A549 (cell line): ENCODE results near the gene TPCN1. TPM values are rescaled to one million over a fixed set of nuclear protein-coding genes. Genes with fewer than 3 reads are reported as not detected.

Source experiments
- BHLHE40 ChIP-seq: IDR thresholded peaks from 2 replicates; pipeline ENCODE4 v1.6.1; 2012; ENCODE audit warnings: low read depth, low read length, inconsistent platforms
- CHD2 ChIP-seq: fragments of 150-350 bp; IDR thresholded peaks from 2 replicates; pipeline ENCODE4 v1.6.1; 2014; ENCODE audit warnings: low read length; ENCODE audit not compliant: partially characterized antibody
- CHD4 ChIP-seq: fragments of 200-600 bp; sonication (generic); IDR thresholded peaks from 2 replicates; pipeline ENCODE4 v1.6.1; 2016; ENCODE audit warnings: antibody characterized with exemption, mild to moderate bottlenecking, borderline replicate concordance
- CTCF ChIP-seq: fragments of >200 bp; sonication (Bioruptor Twin); formaldehyde crosslinking; IDR thresholded peaks from 3 replicates; pipeline ENCODE4 v1.5.1; 2016
- EHMT2 ChIP-seq: fragments of 200-600 bp; sonication (generic); IDR thresholded peaks from 2 replicates; pipeline ENCODE4 v1.6.1; 2016; ENCODE audit warnings: antibody characterized with exemption, low read depth, mild to moderate bottlenecking, moderate library complexity
- ESRRA ChIP-seq: fragments of 150-350 bp; IDR thresholded peaks from 2 replicates; pipeline ENCODE4 v1.6.1; 2014; ENCODE audit warnings: mild to moderate bottlenecking, low read length, borderline replicate concordance
- GATA3 ChIP-seq: IDR thresholded peaks from 2 replicates; pipeline ENCODE4 v1.6.1; 2012; ENCODE audit warnings: borderline replicate concordance
- HES2 ChIP-seq: fragments of >200 bp; sonication (Bioruptor Twin); formaldehyde crosslinking; IDR thresholded peaks from 2 replicates; pipeline ENCODE4 v1.6.1; 2016
- HEYL ChIP-seq: fragments of 250-450 bp; sonication (Bioruptor Pico); IDR thresholded peaks from 2 replicates; pipeline ENCODE4 v1.8.0; 2021; ENCODE audit warnings: mild to moderate bottlenecking, moderate library complexity
- HOXB5 ChIP-seq: fragments of 250-450 bp; sonication (Bioruptor Pico); IDR thresholded peaks from 2 replicates; pipeline ENCODE4 v1.5.0; 2020; ENCODE audit warnings: mild to moderate bottlenecking, moderate library complexity
- JUN ChIP-seq, 2 experiments: fragments of >200 bp; sonication (Bioruptor Twin); formaldehyde crosslinking; IDR thresholded peaks; 2 replicates in 1 of 2; 3 replicates in 1 of 2; pipeline ENCODE4 v1.6.1; 2016 to 2017
- JUNB ChIP-seq: fragments of >200 bp; sonication (Bioruptor Twin); formaldehyde crosslinking; IDR thresholded peaks from 2 replicates; pipeline ENCODE4 v1.6.1; 2016
- KDM1A ChIP-seq: fragments of 200-600 bp; sonication (generic); IDR thresholded peaks from 2 replicates; pipeline ENCODE4 v1.6.1; 2016; ENCODE audit warnings: low read depth, mild to moderate bottlenecking
- MAFK ChIP-seq: fragments of 450-650 bp; IDR thresholded peaks from 2 replicates; pipeline ENCODE4 v1.6.1; 2014; ENCODE audit not compliant: partially characterized antibody
- MYC ChIP-seq: IDR thresholded peaks from 2 replicates; pipeline ENCODE4 v1.6.1; 2012; ENCODE audit warnings: mild to moderate bottlenecking, inconsistent platforms, low read length, improper control_type of control experiment, borderline replicate concordance
- NPAS2 ChIP-seq: fragments of 250-450 bp; sonication (Bioruptor Pico); IDR thresholded peaks from 2 replicates; pipeline ENCODE4 v1.8.0; 2022; ENCODE audit warnings: mild to moderate bottlenecking, moderate library complexity, borderline replicate concordance
- POLR2AphosphoS2 ChIP-seq: conservative IDR thresholded peaks from 2 replicates; pipeline ENCODE4 v1.6.1; 2012; ENCODE audit warnings: low read length, improper control_type of control experiment, inconsistent platforms
- RAD21 ChIP-seq, 2 experiments: fragments of >200 bp in 1 of 2; sonication (Bioruptor Twin) in 1 of 2; formaldehyde crosslinking in 1 of 2; IDR thresholded peaks in 1 of 2; conservative IDR thresholded peaks in 1 of 2; 2 replicates in 1 of 2; 3 replicates in 1 of 2; pipeline ENCODE4 v1.6.1; 2012 to 2018; ENCODE audit warnings: inconsistent platforms in 1 of 2
- RARB ChIP-seq: fragments of 250-450 bp; sonication (Bioruptor Pico); IDR thresholded peaks from 2 replicates; pipeline ENCODE4 v1.8.0; 2021; ENCODE audit warnings: mild to moderate bottlenecking, moderate library complexity
- RCOR1 ChIP-seq: fragments of 150-350 bp; IDR thresholded peaks from 2 replicates; pipeline ENCODE4 v1.6.1; 2014; ENCODE audit warnings: antibody characterized with exemption, low read length, low read depth
- RFX5 ChIP-seq: fragments of 450-650 bp; IDR thresholded peaks from 2 replicates; pipeline ENCODE4 v1.7.1; 2014; ENCODE audit warnings: antibody characterized with exemption, mild to moderate bottlenecking, moderate library complexity
- SMC3 ChIP-seq: fragments of >200 bp; sonication (Bioruptor Twin); formaldehyde crosslinking; IDR thresholded peaks from 3 replicates; pipeline ENCODE4 v1.6.1; 2018; ENCODE audit warnings: inconsistent platforms
- SREBF2 ChIP-seq: fragments of 450-650 bp; IDR thresholded peaks from 2 replicates; pipeline ENCODE4 v1.6.1; 2014; ENCODE audit warnings: mild to moderate bottlenecking, moderate library complexity
- TFCP2L1 ChIP-seq: fragments of 250-450 bp; sonication (Bioruptor Pico); IDR thresholded peaks from 2 replicates; pipeline ENCODE4 v1.5.0; 2021; ENCODE audit warnings: mild to moderate bottlenecking
- TP53 ChIP-seq: fragments of 250-450 bp; sonication (Bioruptor Pico); IDR thresholded peaks from 2 replicates; pipeline ENCODE4 v1.5.0; 2021; ENCODE audit warnings: mild to moderate bottlenecking, moderate library complexity
- ZC3H11A ChIP-seq: fragments of 450-650 bp; IDR thresholded peaks from 2 replicates; pipeline ENCODE4 v1.6.1; 2014; ENCODE audit warnings: antibody characterized with exemption, mild to moderate bottlenecking
- ZFP36 ChIP-seq: fragments of 450-650 bp; IDR thresholded peaks from 2 replicates; pipeline ENCODE4 v1.6.1; 2014; ENCODE audit warnings: borderline replicate concordance; ENCODE audit not compliant: partially characterized antibody
- ZNF302 ChIP-seq: fragments of 250-450 bp; sonication (Bioruptor Pico); IDR thresholded peaks from 2 replicates; pipeline ENCODE4 v1.9.0; 2021; ENCODE audit warnings: inconsistent platforms, mild to moderate bottlenecking, moderate library complexity
- ZSCAN20 ChIP-seq: fragments of 250-450 bp; sonication (Bioruptor Pico); IDR thresholded peaks from 2 replicates; pipeline ENCODE4 v1.8.0; 2022; ENCODE audit warnings: mild to moderate bottlenecking, moderate library complexity
- polyA plus RNA-seq, 4 experiments: library from polyadenylated mRNA; depleted of rRNA in 3 of 4; stranded (reverse); fragments of >200 nt; fragmentation: RNase III in 1 of 4; extraction: RNeasy Plus Mini Kit Qiagen cat#74134 plus additional on column Dnase treatment in 1 of 4; gene quantifications; 2 replicates in 3 of 4; 3 replicates in 1 of 4; pipeline ENCODE4 v1.2.3, GENCODE V29; 2011 to 2017
- TF ChIP-seq, protein P1 (sequence below): fragments of 150-350 bp; IDR thresholded peaks from 2 replicates; pipeline ENCODE4 v1.6.1; 2014; ENCODE audit warnings: low read depth, mild to moderate bottlenecking, low read length
- TF ChIP-seq, protein P2 (sequence below): IDR thresholded peaks from 2 replicates; pipeline ENCODE4 v1.6.1; 2012
- TF ChIP-seq, protein P3 (sequence below): IDR thresholded peaks from 2 replicates; pipeline ENCODE4 v1.6.1; 2012; ENCODE audit warnings: low read depth, borderline replicate concordance
- TF ChIP-seq, protein P4 (sequence below): fragments of 200-600 bp; sonication (generic); IDR thresholded peaks from 2 replicates; pipeline ENCODE4 v1.6.1; 2016; ENCODE audit warnings: antibody characterized with exemption, mild to moderate bottlenecking, moderate library complexity
- TF ChIP-seq, protein P5 (sequence below): fragments of 250-450 bp; sonication (Bioruptor Pico); IDR thresholded peaks from 2 replicates; pipeline ENCODE4 v1.5.0; 2020; ENCODE audit warnings: low read depth, mild to moderate bottlenecking, moderate library complexity

Gene TPCN1
- polyA plus RNA-seq, 2 of the 4 experiments (the other 2 are of a cell fraction): 21.9 to 24.1 TPM

DNA sequence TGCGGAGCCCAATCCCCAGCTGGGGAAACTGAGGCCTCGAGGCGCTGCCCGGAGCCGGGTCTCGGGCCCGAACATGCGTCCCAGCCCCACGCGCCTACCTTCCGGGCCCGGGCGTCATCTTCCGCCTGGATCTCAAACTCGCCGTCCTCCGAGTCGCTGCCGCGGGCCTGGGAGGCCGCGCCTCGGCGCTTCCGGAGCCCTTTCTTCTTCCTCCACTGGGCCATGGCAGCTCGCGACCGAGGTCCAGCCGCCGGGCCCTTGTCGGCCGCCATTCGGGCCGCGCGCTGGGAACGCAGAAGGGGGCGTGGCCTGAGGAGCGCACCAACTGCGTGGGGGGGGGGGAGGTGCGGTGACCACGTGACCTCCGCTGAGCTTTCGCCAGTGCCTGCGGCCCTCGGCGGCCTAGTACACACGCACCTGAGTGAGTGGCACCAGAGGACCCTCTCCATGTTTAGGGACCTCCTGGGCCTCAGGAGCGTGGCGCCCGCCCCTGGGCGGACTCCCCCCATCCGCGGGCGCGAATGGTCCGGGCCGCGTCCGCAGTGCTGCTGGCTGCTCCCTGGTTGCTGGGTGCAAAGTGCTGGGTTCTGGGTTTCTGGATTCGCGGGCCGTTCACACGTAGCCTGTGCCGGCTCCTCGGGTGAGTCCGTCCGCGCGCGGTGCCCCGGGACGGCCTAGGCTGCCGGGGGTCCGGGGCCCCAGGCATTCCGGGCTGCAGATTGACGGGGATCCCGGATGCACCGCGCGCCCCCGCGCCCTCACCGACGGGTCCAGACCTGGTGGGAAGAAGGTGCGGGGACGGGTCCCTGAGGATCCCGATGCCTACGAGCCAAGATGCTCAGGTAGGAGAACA lies 35.9 kb upstream of the TPCN1 start, which contains the start of the genes DDX54 and RITA1 (continued):
- TF ChIP-seq, protein P1, sequence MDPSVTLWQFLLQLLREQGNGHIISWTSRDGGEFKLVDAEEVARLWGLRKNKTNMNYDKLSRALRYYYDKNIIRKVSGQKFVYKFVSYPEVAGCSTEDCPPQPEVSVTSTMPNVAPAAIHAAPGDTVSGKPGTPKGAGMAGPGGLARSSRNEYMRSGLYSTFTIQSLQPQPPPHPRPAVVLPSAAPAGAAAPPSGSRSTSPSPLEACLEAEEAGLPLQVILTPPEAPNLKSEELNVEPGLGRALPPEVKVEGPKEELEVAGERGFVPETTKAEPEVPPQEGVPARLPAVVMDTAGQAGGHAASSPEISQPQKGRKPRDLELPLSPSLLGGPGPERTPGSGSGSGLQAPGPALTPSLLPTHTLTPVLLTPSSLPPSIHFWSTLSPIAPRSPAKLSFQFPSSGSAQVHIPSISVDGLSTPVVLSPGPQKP: no peak
- TF ChIP-seq CTCF: no peak
- TF ChIP-seq JUN (IDR thresholded peaks at IDR 0.05): peak; percentile 83 to 92
- no peak for TF ChIP-seq JUNB
- no peak for TF ChIP-seq SMC3
- TF ChIP-seq GATA3: peak; percentile 72
- TF ChIP-seq NPAS2 (CRISPR knock-in tag): no peak
- TF ChIP-seq, protein P2, sequence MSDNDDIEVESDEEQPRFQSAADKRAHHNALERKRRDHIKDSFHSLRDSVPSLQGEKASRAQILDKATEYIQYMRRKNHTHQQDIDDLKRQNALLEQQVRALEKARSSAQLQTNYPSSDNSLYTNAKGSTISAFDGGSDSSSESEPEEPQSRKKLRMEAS: peak; percentile 97
- no peak for TF ChIP-seq POLR2AphosphoS2
- no peak for TF ChIP-seq SREBF2
- peak; percentile 29; the same call in 1 of the 2 replicates for TF ChIP-seq KDM1A
- no peak for TF ChIP-seq ZFP36
- TF ChIP-seq HOXB5 (CRISPR knock-in tag): 0 out of 2 replicates have a peak, but pooled peaks have one; percentile 61
- TF ChIP-seq RCOR1: no peak
- TF ChIP-seq MYC: no peak; the same call in 1 of the 2 replicates
- no peak for TF ChIP-seq ZC3H11A
- TF ChIP-seq HES2: no peak
- TF ChIP-seq RARB (CRISPR knock-in tag): no peak
- TF ChIP-seq BHLHE40: peak; percentile 51; the same call in 1 of the 2 replicates
- TF ChIP-seq HEYL (CRISPR knock-in tag): no peak
- TF ChIP-seq, protein P3, sequence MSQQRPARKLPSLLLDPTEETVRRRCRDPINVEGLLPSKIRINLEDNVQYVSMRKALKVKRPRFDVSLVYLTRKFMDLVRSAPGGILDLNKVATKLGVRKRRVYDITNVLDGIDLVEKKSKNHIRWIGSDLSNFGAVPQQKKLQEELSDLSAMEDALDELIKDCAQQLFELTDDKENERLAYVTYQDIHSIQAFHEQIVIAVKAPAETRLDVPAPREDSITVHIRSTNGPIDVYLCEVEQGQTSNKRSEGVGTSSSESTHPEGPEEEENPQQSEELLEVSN: peak; percentile 35; the same call in 1 of the 2 replicates
- TF ChIP-seq CHD2: no peak
- peak; percentile 60; the same call in 1 of the 2 replicates for TF ChIP-seq RFX5
- no peak for TF ChIP-seq RAD21 (conservative IDR thresholded peaks at IDR 0.05 in 1 of 2, IDR thresholded peaks at IDR 0.05 in 1 of 2)
- TF ChIP-seq ESRRA: no peak
- peak; percentile 83 for TF ChIP-seq TP53 (CRISPR knock-in tag)
- TF ChIP-seq, protein P4, sequence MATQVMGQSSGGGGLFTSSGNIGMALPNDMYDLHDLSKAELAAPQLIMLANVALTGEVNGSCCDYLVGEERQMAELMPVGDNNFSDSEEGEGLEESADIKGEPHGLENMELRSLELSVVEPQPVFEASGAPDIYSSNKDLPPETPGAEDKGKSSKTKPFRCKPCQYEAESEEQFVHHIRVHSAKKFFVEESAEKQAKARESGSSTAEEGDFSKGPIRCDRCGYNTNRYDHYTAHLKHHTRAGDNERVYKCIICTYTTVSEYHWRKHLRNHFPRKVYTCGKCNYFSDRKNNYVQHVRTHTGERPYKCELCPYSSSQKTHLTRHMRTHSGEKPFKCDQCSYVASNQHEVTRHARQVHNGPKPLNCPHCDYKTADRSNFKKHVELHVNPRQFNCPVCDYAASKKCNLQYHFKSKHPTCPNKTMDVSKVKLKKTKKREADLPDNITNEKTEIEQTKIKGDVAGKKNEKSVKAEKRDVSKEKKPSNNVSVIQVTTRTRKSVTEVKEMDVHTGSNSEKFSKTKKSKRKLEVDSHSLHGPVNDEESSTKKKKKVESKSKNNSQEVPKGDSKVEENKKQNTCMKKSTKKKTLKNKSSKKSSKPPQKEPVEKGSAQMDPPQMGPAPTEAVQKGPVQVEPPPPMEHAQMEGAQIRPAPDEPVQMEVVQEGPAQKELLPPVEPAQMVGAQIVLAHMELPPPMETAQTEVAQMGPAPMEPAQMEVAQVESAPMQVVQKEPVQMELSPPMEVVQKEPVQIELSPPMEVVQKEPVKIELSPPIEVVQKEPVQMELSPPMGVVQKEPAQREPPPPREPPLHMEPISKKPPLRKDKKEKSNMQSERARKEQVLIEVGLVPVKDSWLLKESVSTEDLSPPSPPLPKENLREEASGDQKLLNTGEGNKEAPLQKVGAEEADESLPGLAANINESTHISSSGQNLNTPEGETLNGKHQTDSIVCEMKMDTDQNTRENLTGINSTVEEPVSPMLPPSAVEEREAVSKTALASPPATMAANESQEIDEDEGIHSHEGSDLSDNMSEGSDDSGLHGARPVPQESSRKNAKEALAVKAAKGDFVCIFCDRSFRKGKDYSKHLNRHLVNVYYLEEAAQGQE: no peak
- no peak for TF ChIP-seq ZSCAN20 (CRISPR knock-in tag)
- TF ChIP-seq EHMT2: no peak
- TF ChIP-seq, protein P5, sequence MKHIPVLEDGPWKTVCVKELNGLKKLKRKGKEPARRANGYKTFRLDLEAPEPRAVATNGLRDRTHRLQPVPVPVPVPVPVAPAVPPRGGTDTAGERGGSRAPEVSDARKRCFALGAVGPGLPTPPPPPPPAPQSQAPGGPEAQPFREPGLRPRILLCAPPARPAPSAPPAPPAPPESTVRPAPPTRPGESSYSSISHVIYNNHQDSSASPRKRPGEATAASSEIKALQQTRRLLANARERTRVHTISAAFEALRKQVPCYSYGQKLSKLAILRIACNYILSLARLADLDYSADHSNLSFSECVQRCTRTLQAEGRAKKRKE (CRISPR knock-in tag): no peak
- TF ChIP-seq MAFK: no peak
- peak; percentile 41; the same call in 1 of the 2 replicates for TF ChIP-seq TFCP2L1 (CRISPR knock-in tag)
- no peak for TF ChIP-seq CHD4
- no peak for TF ChIP-seq ZNF302
